CD4-positive, alpha-beta T cell treated with Interleukin-4 for 4 hours (primary cell): Measurements from ENCODE around the gene CIC.
"Not testable (repeated sequence)": the region's sequence is repeated elsewhere in the genome, so short reads cannot be mapped to it uniquely, and the experiment has no call there.

Experiments
- DNase-seq: peaks from one replicate; pipeline ENCODE4 v3.0.0-alpha.2; 2020

The CIC gene

DNA sequence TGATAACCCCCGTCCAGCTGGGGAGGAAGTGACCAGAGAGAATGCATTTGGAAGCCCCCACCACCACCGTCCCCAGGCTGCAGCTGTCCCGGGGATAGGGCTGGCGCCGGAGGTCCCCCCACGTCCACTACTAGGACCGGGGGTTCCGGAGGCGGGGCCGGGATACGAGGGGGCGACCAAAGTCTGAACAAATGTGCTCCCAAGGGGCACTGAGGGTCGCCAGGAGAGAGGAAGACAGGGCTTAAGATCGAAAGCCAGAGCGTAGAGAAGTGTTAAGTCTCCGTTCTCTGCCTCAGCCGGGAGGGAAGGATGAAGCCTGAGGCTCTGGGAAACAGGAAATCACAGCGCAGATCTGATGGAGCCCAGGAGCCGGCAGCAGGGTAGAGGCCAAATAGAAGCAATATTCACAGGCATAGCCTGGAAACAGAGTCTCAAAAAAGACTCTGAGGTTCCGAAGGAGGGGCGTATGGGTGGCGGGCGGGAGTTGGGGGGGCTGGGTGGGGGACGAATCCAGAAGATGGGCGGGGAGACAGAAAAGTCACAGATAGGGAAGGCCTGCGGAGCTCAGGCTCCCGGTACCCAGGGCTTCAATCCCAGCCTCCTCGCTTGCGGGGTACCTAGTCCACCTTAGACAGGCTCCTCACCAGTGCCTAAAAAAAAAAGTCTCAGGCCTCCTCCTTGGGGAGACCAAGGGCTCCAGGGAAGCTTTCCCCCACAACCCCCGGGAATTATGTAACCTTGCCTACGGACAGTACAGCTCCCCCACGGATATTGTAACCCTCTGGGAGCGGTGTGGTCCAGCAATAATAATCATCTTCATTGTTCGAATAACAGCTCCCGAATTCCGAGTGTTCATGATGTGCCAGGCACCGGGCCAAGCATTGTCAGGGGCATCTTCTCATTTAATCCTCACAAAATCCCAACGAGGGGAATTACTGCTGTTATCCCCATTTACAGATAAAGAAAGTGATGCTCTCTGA is 13.0 kb upstream of the CIC start:
- no peak for DNase-seq

DNA sequence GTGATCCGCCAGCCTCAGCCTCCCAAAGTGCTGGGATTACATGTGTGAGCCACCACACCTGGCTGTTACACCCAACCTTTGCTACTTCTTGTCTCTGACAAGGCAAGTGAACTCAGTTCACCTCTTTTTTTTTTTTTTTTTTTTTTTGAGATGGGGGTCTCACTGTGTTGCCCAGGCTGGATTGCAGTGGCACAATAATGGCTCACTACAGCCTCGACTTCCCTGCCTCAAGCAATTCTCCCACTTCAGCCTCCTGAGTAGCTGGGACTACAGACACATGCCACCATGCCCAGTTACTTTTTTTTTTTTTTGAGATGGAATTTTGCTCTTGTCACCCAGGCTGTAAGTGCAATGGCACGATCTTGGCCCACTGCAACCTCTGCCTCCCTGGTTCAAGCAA is 11.2 kb upstream of the CIC start:
- not testable (repeated sequence) for DNase-seq

DNA sequence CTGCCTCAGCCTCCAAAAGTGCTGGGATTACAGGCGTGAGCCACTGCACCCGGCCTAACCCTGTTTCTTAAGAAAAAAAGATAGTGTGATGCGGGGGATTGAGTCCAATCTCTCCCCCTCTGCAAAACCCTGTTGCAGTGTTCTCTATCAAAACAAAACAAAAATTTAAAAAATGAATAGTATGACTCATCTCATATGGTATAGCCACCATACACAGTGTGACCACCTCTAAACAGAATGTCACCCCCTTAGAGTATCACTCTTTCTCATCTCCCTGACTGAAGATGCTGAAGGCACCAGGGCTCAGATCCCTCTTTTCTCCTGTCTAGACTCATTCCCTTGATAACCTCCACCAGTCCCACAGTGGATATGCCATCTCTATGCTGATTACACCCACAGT is 7.3 kb upstream of the CIC start:
- DNase-seq: no peak

DNA sequence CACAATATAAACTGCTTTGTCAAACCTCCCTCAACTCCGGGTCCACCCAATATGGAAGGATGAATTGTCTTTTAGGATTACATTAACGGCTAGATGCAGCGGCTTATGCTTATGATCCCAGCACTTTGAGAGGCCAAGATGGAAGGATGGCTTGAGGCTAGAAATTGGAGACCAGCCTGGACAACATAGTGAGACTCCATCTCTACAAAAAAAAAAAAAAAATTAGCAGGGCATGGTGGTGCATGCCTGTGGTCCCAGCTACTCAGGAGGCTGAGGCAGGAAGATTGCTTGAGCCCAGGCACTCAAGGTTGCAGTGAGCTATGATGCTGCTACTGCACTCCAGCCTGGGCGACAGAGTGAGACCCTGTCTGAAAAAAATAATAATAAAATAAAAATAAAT is 2.9 kb upstream of the CIC start:
- not testable (repeated sequence) for DNase-seq

DNA sequence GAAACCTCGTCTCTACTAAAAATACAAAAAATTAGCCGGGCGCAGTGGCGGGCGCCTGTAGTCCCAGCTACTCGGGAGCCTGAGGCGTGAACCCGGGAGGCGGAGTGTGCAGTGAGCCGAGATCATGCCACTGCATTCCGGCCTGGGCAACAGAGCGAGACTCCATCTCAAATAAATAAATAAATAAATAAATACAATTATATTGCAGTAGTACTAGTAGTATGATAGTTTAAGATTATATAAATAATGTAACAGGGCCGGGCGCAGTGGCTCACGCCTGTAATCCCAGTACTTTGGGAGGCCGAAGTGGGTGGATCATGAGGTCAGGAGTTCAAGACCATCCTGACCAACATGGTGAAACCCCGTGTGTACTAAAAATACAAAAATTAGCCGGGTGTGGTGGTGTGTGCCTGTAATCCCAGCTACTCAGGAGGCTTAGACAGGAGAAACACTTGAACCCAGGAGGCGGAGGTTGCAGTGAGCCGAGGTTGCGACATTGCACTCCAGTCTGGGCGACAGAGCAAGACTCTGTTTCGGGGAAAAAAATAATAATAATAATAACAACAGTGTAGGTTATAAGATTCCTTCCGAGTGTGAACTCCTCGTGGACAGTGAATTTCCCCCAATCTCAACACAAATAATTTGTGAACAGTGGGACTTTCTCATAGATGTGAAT is 2.0 kb upstream of the CIC start:
- DNase-seq: not testable (repeated sequence)

DNA sequence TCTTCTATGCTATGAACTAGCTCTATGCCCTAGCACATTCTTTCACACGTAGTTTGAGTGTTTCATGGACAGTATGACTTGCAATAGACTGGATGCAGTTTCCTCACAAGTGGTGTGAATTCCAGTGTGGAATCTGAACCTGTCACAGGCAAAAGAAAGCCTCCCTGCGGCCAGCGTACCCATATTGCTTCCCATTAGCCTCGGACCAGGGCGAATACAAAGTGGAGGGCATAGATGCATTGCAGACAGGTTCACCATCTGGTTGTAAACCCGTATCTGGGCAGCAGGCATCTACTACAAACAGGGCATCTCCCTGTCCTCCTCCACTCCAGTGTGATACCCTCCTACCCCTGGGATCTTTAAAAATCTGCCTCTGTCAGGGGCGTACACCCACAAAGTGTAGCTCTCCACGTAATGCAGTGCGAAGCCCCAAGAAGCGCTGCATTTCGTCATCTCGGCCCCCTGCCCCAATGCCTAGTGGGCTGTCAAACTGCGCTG is 1.4 kb upstream of the CIC start:
- DNase-seq: no peak

DNA sequence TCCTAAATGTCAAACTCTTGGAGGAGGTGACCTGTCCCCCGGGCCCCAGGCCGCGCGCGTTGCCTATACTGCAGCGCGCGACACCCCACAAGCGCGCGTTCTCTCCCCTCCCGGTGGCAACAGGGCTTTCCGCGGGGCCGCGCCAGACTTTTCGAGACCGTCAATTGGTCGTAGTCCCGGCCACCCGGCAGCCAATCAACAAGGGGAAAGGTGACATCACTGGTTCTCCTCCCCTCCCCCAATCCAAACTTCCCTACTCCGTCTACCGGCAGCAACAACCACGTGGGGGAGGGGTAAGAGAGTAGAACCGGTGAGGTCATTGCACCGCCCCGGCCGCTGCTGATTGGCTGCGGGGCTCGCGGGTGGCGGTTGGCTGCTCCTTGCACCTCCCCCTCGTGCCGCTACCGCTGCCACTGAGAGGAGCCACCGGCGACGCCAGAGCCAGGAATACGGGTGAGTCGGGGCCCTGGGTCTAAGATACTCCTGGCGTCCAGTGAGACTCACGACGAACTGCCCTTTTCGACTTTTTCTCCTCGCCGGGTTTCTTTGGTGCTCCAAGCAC is 829 bp upstream of the CIC start:
- peak; percentile 100 for DNase-seq

DNA sequence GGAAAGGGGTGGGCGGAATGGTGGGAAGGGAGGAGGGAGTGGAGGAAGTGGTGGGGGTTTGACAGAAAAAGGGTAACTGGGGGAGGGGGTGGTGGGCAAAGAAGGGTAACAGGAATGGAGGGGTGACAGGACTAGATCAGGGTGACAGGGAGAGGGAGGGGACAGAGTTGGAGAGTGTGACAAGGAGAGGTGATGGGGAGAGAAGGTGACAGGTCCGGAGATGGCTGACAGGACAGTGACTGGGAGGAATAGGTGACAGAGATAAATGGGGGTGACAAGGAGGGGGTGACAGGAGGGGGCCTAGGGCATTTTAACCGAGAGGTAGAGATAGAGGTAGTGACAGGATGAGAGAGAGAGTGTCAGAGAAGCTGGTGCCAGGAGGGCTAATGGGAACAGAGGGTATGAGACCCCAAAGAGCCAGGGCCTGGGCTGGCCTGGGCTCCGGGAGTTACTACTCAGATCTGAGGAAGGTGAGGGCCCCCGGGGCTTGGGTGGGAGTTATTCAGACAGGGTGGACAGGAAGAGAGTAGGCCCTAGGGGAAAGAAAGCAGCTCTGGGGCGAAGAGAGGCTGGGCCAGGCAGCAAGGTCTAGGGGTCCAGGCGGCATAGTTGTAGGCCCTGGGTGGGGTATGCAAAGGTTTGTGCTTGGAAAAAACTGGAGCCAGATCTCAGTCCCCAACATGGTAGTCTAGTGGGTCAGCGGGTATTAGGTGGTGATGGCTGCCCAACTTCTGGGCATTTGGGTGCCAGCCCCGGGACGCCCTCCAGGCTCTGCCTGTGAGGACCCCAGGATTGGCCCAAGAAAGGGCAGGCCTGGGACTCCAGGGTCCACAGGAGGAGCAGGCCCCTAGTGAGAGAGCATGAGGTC is 660 bp downstream of the CIC start:
- DNase-seq: no peak

DNA sequence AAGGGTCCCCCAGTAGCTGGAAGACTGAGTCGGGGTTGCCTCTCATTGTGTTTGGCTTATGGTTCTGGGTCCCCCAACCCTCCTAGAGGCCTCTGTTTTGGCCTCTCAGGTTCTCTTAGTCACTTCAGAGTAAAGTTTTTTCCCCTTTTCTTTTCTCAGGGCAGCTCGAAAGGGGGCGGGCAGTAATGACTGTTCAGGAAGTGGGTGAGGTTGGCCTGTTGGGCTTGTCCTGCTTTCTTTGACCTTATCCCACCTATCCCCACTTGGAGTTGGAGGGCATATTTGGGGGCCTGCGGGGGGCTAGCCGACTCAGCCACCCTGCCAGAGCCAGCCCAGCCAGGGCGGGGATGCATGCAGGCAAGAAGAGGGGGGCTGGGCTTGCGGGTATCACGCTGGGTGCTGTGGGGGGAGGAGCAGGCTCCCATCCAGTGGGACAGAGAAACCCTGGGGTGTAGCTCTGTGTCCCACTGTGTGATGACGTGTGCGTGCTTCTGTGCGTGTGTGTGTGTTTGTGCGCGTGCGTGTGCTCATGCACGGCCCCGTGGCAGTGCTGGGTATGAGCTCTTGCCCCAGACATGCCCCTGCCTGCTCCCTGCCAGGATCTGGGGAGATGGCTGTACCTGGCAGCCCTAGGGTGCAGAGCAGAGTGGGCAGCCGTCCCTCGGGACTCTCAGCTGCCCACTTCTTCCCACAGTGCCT is 1.4 kb downstream of the CIC start:
- DNase-seq: peak; percentile 75

DNA sequence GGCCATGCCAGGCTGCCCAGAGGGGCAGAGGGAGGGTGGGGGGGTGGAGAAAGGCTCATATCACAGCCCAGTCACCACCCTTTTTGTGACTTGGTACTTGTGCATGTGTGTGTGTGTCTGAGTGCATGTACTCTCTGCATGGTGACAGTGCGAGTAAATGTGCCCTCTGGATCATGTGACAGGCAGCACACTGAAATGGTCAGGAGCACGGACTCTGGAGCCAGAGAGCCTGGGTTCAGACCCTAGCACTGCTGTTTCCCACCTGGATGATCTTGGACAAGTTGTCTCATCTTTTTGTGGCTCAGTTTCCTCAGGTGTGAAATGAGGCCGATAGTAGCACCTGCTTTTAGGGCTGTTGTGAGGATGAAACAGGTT is 2.0 kb downstream of the CIC start:
- DNase-seq: no peak

DNA sequence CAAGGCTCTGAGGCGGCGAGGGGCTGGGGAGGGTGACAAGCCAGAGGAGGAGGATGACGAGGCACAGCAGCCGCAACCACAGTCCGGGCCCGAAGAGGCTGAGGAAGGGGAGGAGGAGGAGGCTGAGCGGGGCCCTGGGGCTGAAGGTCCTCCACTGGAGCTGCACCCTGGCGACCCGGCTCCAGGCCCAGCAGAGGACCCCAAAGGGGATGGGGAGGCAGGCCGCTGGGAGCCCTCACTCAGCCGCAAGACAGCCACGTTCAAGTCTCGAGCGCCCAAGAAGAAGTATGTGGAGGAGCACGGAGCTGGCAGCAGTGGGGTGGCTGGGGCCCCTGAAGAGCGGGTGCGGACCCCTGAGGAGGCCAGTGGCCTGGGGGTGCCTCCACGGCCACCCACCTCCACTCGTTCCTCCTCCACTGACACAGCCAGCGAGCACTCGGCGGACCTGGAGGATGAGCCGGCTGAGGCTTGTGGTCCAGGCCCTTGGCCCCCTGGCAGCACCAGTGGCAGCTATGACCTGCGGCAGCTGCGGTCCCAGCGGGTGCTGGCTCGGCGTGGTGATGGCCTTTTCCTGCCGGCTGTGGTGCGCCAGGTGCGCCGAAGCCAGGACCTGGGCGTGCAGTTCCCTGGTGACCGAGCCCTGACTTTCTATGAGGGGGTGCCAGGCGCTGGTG is 2.9 kb downstream of the CIC start:
- DNase-seq: no peak

DNA sequence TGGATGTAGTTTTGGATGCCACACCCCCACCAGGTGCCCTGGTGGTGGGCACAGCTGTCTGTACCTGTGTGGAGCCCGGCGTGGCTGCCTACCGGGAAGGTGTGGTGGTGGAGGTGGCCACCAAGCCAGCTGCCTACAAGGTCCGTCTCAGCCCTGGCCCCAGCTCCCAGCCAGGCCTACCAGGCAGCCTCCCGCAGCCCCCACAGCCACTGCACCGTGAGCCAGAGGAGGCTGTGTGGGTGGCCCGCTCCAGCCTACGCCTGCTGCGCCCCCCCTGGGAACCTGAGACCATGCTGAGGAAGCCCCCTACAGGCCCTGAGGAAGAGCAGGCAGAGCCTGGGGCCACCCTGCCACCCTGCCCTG is 3.5 kb downstream of the CIC start:
- no peak for DNase-seq

DNA sequence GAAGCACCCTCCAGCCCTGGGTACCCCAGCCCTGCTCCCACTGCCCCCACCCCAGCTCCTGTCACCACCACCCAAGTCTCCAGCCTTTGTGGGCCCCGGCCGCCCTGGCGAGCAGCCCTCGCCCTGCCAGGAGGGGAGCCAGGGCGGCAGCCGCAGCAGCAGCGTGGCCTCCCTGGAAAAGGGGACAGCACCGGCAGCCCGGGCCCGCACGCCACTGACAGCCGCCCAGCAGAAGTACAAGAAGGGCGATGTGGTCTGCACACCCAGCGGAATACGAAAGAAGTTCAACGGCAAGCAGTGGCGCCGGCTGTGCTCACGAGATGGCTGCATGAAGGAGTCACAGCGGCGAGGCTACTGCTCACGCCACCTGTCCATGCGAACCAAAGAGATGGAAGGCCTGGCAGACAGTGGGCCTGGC is 3.9 kb downstream of the CIC start:
- DNase-seq: no peak

DNA sequence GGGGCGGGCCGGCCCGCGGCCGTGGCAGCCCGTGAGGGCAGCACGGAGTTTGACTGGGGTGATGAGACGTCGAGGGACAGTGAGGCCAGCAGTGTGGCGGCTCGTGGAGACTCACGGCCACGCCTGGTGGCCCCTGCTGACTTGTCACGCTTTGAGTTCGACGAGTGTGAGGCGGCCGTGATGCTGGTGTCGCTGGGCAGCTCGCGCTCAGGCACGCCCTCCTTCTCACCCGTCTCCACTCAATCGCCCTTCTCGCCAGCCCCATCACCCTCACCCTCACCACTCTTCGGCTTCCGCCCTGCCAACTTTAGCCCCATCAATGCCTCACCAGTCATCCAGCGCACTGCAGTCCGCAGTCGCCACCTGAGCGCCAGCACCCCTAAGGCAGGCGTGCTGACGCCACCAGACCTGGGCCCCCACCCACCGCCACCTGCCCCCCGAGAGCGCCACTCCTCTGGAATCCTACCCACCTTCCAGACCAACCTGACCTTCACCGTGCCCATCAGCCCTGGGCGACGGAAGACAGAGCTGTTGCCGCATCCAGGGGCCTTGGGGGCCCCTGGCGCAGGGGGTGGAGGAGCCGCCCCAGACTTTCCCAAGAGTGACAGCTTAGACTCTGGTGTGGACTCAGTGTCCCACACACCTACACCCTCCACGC is 4.5 kb downstream of the CIC start:
- DNase-seq: no peak

DNA sequence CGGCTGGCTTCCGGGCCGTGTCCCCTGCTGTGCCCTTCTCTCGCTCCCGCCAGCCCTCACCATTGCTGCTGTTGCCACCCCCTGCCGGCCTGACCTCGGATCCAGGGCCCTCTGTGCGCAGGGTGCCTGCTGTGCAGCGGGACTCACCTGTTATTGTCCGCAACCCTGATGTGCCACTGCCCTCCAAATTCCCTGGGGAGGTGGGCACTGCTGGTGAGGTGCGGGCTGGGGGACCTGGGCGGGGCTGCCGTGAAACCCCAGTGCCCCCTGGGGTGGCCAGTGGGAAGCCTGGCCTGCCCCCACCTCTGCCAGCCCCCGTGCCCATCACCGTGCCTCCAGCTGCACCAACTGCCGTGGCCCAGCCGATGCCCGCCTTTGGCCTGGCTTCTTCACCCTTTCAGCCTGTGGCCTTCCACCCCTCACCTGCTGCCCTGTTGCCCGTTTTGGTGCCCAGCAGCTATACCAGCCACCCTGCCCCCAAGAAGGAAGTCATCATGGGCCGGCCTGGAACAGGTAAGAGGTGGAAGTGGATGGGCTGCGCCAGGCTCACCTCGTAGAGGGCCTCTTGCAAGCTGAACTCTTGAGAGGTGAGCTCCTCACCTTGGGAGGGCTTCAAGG is 5.1 kb downstream of the CIC start:
- DNase-seq: no peak

DNA sequence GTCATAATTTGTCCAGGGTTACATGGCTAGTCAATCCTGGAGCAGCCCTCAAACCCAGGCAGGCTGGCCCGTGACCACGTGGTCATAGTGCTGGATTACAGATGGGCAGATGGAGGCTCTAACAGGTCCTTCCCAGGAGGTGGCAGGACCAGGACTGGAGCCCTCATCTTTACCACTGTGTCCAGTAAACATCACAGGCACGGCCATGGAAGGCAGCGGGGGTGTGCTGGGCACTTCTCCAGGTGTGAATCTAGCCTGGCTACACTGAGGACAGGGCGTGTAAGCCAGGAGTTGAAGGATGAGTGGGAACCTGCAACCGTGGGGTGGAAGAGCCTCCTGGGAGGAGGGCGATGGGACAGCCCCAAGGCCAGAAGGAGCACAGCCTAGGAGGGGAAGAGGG is 6.1 kb downstream of the CIC start:
- DNase-seq: no peak

DNA sequence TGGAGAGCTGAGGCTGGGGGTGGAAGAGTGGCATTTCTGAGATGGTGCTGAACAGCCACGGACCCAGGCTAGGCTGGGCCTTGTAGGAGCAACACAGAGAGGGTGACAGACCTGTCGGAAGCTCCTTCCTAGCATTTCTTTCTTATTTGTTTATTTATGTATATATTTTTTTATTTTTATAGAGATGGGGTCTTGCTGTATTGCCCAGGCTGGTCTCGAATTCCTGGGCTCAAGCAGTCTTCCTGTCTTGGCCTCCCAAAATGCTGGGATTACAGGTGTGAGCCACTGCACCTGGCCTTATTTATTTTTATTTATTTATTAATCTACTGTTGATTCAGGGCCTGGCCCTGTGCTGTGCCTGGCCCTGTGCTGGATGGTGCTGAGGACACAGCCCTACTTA is 6.5 kb downstream of the CIC start:
- no peak for DNase-seq

DNA sequence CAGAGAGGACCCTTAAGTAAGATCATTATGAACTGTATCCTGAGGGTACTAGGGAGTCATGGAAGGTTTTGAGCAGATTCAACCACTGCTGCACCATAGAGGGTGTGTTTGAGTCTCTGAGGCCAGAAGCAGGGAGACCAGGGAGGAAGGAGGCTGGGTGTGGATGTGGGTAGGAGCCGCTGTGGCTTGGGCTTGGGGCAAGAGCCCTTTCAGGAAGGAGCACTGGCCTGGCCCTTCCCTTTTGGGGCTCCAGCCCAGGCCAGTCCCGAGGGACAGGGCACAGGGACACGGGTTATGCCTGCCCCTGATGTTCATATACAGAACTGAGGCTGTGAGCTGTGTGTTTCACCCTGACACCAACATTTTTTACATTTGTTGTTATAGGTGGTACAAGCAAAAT is 7.2 kb downstream of the CIC start:
- DNase-seq: no peak

DNA sequence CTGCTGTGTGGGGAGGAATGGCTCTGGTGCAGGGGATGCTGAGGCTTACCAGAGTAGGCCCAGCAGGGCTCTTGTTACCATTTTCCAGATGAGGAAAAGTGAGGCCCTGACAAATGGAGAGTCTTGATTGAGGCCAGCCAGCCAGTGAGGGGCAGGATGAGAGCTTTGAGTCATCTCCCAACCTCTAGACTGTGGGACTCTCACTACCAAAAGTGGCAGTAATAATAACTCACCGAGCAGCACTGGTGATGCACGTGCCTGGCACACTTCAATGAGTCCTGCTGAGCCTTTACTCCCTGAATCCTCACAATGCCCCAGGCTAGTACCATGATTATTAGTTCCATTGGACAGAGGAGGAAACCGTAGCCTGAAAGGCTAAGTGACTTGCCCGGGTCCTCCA is 7.8 kb downstream of the CIC start:
- no peak for DNase-seq

DNA sequence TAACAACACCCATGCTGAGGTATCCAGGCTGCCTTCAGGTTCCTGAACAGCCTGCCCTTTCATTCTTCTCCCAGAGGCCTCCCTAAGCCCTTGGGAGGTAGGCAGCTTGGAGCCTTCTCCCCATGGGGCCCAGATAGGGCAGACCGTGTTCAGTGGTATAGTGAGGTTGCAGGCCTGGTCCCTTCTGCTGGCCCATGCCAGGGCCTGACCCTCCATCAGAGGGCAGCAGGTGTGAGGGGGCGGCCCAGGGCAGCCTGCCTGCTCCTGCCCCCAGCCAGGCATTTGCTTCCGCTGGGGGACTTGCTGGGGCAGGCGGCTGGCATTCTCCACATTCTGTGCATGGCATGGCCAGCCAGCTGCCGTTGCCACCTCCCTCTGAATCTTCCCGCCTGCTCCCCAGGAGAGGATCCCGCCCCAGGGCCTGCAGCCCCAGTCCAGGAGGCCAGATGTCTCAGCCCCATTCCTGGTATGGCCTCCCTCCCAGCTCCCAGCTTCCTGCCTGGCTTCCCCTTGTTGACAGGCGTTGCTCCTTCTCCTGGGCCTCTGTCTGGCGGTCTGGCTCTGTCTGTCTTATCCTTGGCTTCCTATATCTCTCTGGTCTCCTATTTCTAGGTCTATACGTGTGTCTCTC is 8.9 kb downstream of the CIC start:
- DNase-seq: no peak
